GM21737 (cell line): ENCODE data around the gene C16orf54.
"Not testable (repeated sequence)": the region's sequence is repeated elsewhere in the genome, so short reads cannot be mapped to it uniquely, and the experiment has no call there.

Source experiments
- ATAC-seq: cut with Tn5 transposase; IDR thresholded peaks from one replicate; pipeline ENCODE4 v1.9.1; 2021; ENCODE audit warnings: mild to moderate bottlenecking, moderate library complexity; ENCODE audit not compliant: unreplicated experiment

The C16orf54 gene

GRCh38 chr16:29769507-29769906 is 23.7 kb upstream of the C16orf54 start:
- no peak for ATAC-seq

GRCh38 chr16:29767062-29767461 is 21.3 kb upstream of the C16orf54 start:
- no peak for ATAC-seq

- ATAC-seq: no peak
Measured at GRCh38 chr16:29766571-29766970, 20.8 kb upstream of the C16orf54 start.

DNA sequence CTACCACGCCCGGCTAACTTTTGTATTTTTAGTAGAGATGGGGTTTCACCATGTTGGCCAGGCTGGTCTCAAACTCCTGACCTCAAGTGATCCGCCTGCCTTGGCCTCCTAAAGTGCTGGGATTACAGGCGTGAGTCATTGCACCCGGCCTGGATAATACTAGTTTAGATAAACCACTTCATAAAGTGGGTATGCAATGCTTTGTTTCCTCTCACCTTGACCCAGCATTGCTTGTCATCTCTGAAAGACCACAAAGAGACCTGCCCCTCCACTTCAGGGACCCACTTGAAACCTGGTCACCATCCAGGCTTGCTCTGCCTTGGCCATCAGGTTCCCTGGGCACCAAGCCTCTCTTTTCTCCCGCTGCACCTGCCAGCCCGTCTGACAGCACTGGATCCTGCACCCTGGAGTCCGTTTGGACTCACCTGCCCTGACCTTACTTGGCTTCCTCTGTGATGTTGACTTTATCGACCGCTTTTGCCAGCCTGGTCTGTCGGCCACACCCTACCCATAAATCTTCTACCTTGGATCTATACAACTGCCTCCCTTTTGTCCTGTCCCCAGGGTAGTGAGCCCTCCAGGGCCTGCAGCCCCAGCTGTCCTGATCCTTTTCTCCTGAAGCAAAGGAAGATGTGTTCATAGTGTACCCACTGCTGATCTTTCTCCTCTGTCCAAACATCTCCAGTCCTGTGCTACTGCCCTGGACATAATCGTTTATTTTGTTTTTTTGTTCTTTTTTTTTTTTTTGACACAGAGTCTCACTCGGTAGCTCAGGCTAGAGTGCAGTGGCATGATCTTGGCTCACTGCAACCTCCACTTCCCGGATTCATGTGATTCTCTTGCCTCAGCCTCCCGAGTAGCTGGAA is 19.6 kb upstream of the C16orf54 start:
- ATAC-seq: no peak

DNA sequence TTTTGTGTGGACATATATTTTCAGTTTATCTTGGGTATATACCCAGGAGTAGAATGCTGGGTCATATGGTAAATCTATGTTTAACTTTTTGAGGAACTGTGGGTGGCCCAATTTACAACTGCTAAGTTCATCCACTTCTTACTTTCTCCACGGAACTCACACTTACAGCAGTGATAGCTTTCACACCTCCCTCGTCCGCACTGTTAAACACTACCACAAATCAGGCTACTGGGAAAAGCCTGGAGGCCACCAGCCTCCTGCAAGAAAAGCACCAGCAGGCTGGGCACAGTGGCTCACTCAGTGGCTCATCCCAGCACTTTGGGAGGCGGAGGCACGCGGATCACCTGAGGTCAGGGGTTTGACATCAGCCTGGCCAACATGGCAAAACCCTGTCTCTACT is 17.5 kb upstream of the C16orf54 start:
- ATAC-seq: no peak

DNA sequence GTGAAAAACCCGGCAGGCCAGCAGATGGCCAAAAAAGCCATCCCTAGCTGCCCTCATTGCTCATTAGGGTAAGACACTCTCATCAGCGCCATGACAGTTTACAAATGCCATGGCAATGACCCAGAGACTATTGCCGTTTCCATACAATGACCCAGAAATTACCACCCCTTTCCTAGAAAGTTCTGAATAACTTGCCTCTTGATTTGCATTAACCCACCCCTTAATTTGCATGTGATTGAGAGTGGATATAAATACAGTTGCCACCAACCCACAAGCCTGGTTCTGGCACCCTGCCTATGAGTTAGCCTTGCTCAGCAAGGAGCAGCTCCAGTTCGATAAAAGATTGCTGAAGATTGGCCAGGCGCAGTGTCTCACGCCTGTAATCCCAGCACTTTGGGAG is 16.1 kb upstream of the C16orf54 start:
- ATAC-seq: no peak

DNA sequence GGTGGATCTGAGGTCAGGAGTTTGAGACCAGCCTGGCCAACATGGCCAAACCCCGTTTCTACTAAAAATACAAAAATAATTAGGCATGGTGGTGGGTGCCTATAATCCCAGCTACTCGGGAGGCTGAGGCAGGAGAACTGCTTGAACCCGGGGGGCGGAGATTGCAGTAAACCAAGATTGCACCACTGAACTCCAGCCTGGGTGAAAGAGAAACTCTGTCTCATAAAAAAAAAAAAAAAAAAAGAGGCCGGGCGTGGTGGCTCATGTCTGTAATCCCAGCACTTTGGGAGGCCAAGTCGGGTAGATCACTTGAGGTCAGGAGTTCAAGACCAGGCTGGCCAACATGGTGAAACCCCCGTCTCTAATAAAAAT is 15.5 kb upstream of the C16orf54 start:
- not testable (repeated sequence) for ATAC-seq

GRCh38 chr16:29760567-29761279 is 14.9 kb upstream of the C16orf54 start:
- ATAC-seq: no peak

DNA sequence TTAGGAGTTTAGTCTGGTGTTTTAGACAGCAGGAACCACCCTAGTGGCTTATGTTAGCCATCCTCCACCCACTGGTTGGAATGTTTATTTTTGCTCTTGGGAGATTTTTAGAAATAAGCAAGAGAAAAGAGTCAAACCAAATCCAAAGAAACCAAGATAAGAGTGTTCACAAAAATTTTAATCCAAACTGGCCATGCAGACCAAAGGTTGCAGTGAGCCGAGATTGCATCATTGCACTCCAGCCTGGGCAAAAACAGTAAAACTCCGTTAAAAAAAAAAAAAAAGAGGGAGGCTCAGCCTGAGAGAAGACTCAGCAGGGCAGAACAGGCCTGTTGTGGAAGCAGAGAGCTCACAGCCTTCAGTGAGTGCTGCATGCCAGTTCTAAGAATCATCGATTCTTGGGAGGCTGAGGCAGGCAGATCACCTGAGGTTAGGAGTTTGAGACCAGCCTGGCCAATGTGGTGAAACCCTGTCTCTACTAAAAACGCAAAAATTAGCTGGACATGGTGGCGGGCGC is 12.2 kb upstream of the C16orf54 start:
- no peak for ATAC-seq

GRCh38 chr16:29757086-29757485 is 11.3 kb upstream of the C16orf54 start:
- not testable (repeated sequence) for ATAC-seq

DNA sequence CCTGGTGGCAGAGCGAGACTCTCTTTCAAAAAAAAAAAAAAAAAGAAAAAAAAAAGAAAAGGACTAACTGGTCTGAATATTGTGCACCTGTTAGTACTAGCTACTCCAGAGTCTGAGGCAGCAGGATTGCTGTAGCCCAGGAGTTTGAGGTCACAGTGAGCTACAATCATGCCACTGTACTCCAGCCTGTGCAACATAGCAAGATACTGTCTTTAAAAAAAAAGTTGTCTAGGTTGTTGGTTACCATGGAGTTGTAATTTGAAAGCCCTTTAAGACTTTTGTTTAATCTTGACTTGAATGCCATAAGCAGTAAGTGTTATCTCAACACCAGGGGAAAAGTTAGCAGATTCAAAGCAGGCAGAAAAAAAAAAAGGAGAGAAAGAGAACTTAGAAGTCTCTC is 10.9 kb upstream of the C16orf54 start:
- no peak for ATAC-seq

DNA sequence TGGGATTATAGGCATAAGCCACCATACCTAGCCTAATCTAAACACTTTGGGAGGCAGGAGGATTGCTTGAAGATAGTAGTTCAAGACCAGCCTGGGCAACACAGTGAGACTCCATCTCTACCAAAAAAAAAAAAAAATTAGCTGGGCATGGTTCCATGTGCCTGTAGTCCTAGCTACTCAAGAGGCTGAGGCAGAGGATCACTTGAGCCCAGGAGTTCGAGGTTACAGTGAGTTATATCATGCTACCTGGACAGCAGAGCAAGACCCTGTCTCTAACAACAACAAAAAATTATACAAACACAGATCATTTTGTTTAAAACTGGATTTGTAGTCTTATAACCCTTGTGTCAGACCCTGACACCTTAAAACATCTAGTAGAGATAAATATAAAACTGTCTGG is 7.7 kb upstream of the C16orf54 start:
- ATAC-seq: no peak

DNA sequence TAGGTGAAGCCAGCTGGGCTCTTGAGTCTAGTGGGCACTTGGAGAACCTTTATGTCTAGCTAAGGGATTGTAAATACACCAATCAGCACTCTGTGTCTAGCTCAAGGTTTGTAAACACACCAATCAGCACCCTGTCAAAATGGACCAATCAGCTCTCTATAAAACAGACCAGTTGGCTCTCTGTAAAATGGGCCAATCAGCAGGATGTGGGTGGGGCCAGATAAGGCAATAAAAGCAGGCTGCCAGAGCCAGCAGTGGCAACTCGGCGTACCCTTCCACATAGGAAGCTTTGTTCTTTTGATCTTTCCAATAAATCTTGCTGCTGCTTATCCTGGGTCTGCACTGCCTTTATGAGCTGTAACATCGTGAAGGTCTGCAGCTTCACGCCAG is 3.0 kb upstream of the C16orf54 start:
- ATAC-seq: not testable (repeated sequence)

DNA sequence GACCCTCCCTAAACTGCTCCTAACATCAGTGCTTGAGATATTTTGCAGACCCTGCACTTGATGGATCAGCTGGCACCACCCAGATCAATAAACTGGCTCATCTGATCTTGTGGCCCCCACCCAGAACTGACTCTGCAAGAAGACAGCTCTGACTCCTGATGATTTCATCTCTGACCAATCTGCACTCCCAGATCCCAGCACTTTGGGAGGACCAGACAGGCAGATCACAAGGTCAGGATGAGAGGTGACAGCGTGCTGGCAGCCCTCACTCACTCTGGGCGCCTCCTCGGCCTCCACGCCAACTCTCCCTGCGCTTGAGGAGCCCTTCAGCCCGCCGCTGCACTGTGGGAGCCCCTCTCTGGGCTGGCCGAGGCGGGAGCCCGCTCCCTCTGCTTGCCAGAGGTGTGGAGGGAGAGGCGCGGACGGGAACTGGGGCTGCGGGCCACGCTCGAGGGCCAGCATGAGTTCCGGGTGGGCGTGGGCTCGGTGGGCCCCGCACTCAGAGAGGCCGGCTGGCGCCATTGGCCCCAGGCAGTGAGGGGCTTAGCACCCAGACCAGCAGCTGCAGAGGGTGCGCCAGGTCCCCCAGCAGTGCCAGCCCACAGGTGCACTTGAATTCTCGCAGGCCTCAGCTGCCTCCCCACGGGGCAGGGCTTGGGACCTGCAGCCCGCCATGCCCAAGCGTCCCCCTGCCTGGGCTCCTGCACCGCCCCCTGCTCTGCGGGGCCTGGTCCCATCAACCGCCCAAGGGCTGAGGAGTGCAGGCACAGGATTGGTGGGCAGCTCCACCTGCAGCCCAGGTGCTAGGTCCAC is 2.4 kb upstream of the C16orf54 start:
- no peak for ATAC-seq

DNA sequence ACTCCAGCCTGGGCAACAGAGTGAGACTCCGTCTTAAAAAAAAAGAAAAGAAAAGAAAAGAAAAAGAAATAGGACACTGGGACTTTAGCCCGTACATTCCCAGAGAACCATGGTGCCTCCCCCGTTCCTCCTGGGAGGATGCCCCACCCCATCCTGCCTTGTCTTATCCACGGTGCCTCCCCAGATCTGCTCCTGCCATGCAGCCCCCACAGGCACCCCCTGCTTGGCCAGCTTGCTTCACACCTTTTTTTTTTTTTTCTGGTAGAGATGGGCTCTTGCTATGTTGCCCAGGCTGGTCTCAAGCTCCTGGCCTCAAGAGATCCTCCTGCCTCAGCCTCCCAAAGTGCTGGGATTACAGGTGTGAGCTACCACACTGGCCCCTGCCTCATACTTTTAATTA is 728 bp upstream of the C16orf54 start:
- ATAC-seq: not testable (repeated sequence)

GRCh38 chr16:29745121-29745852 is 503 bp downstream of the C16orf54 start:
- peak; percentile 26 for ATAC-seq

DNA sequence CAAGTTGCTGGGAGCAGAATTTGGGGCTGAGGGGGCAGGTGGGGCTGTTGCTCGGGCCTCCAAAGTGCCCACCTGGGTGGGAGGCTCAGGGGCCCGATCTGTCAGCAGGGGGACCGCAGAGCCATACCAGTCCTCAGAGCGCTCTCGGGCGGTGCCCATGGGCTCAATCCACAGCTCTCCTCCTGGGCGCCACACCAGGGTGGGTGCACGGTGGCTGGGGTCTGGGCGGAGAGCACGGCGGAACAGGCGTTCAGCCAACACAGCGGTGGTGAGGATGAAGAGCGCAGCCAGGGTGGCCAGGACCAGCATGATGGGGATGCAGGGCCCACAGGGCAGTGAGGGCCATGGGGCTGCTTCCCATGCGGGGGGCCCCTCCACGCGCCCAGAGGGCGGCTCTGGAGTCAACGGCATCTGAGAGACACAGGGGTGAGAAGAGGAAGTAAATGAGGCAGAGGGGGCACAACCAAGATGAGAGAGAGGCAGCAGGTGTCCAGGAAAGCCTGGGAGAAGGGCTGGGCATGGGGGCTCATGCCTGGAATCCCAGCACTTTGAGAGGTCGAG is 1.2 kb downstream of the C16orf54 start:
- no peak for ATAC-seq

GRCh38 chr16:29743827-29744531 is 1.8 kb downstream of the C16orf54 start:
- ATAC-seq: no peak

GRCh38 chr16:29743475-29743826 is 2.3 kb downstream of the C16orf54 start:
- ATAC-seq: no peak
